Subcutaneous abdominal adipose tissue (tissue), 5 donors: ENCODE data around the gene RAB14.

Source experiments
- H3K27ac ChIP-seq: one replicate; pipeline ENCODE4 v1.7.0; 2013; ENCODE audit warnings: low read depth, mild to moderate bottlenecking, inconsistent platforms, low read length, moderate library complexity
- H3K27me3 ChIP-seq, 5 donors: one replicate each; pipeline ENCODE4 v1.7.0; 2013; ENCODE audit warnings: low read length in 5 of 5, inconsistent platforms in 1 of 5; ENCODE audit not compliant: control insufficient read depth in 5 of 5, insufficient read depth in 4 of 5
- H3K36me3 ChIP-seq, 5 donors: one replicate each; pipeline ENCODE4 v1.7.0; 2013; ENCODE audit warnings: low read length in 5 of 5; ENCODE audit not compliant: control insufficient read depth in 5 of 5, insufficient read depth in 5 of 5
- H3K4me1 ChIP-seq, 5 donors: one replicate each; pipeline ENCODE4 v1.7.0; 2013; ENCODE audit warnings: low read length in 5 of 5, mild to moderate bottlenecking in 3 of 5, moderate library complexity in 1 of 5; ENCODE audit not compliant: control insufficient read depth in 5 of 5, insufficient read depth in 5 of 5
- H3K4me3 ChIP-seq, 5 donors: one replicate each; pipeline ENCODE4 v1.7.0; 2013; ENCODE audit warnings: low read length in 5 of 5, low read depth in 1 of 5
- H3K9ac ChIP-seq, 5 donors: one replicate each; pipeline ENCODE4 v1.7.0; 2013; ENCODE audit warnings: low read length in 5 of 5, mild to moderate bottlenecking in 4 of 5, moderate library complexity in 3 of 5
- H3K9me3 ChIP-seq, 5 donors: one replicate each; pipeline ENCODE4 v1.7.0; 2013; ENCODE audit warnings: low read length in 5 of 5; ENCODE audit not compliant: control insufficient read depth in 5 of 5
- donor health status: healthy.
- donor health status: healthy.
- donor health status: healthy.
- donor health status: healthy.
- donor health status: healthy.

The RAB14 gene

GRCh38 chr9:121171236-121171635 is 30.4 kb downstream of the RAB14 start:
- no peak overlapping the region for H3K4me3 ChIP-seq
- peaks cover 0 to 2% (median 0%) of the 10 kb centered on the region in 5 donors for H3K4me1 ChIP-seq
- H3K27me3 ChIP-seq: no peaks in the 10 kb centered on the region
- no peaks in the 10 kb centered on the region for H3K9me3 ChIP-seq
- H3K36me3 ChIP-seq: peaks cover 37 to 87% (median 58%) of the 10 kb centered on the region in 5 donors
- H3K9ac ChIP-seq: no peak overlapping the region
- no peak overlapping the region for H3K27ac ChIP-seq

GRCh38 chr9:121169094-121169601 is 32.5 kb downstream of the RAB14 start:
- no peak overlapping the region for H3K4me3 ChIP-seq
- no peak overlapping the region for H3K9ac ChIP-seq
- no peaks in the 10 kb centered on the region for H3K27me3 ChIP-seq
- H3K9me3 ChIP-seq: no peaks in the 10 kb centered on the region
- H3K36me3 ChIP-seq: peaks cover 36 to 76% (median 50%) of the 10 kb centered on the region in 5 donors
- no peak overlapping the region for H3K27ac ChIP-seq
- H3K4me1 ChIP-seq: peaks cover 0 to 2% (median 0%) of the 10 kb centered on the region in 5 donors

- peaks cover 0 to 2% (median 0%) of the 10 kb centered on the region in 5 donors for H3K4me1 ChIP-seq
- no peaks in the 10 kb centered on the region for H3K27me3 ChIP-seq
- peaks cover 29 to 69% (median 41%) of the 10 kb centered on the region in 5 donors for H3K36me3 ChIP-seq
- no peak overlapping the region for H3K9ac ChIP-seq
- no peak overlapping the region for H3K27ac ChIP-seq
- no peak overlapping the region for H3K4me3 ChIP-seq
- no peaks in the 10 kb centered on the region for H3K9me3 ChIP-seq
These were observed 33.6 kb downstream of the RAB14 start for GRCh38 chr9:121168052-121168451.

GRCh38 chr9:121160025-121160424 is 41.6 kb downstream of the RAB14 start:
- Histone ChIP-seq H3K9ac (peak overlapping the region in 1 of 5 donors; percentile 24), H3K9me3 (no peaks in the 10 kb centered on the region), H3K36me3 (peaks cover 22 to 59% (median 44%) of the 10 kb centered on the region in 5 donors), H3K4me1 (peaks cover 0 to 3% (median 0%) of the 10 kb centered on the region in 5 donors), H3K27me3 (no peaks in the 10 kb centered on the region), H3K27ac (no peak overlapping the region), H3K4me3 (no peak overlapping the region)

GRCh38 chr9:121157939-121158338 is 43.7 kb downstream of the RAB14 start:
- Histone ChIP-seq H3K27ac (no peak overlapping the region), H3K4me1 (peaks cover 0 to 3% (median 0%) of the 10 kb centered on the region in 5 donors), H3K27me3 (no peaks in the 10 kb centered on the region), H3K9ac (no peak overlapping the region), H3K4me3 (no peak overlapping the region), H3K9me3 (no peaks in the 10 kb centered on the region), H3K36me3 (peaks cover 34 to 66% (median 36%) of the 10 kb centered on the region in 5 donors)

- Histone ChIP-seq H3K27me3 (no peaks in the 10 kb centered on the region), H3K9me3 (no peaks in the 10 kb centered on the region), H3K36me3 (peaks cover 32 to 61% (median 38%) of the 10 kb centered on the region in 5 donors), H3K4me1 (peaks cover 0 to 5% (median 0%) of the 10 kb centered on the region in 5 donors), H3K27ac (no peak overlapping the region), H3K4me3 (no peak overlapping the region), H3K9ac (no peak overlapping the region)
These were observed 45.4 kb downstream of the RAB14 start for GRCh38 chr9:121156263-121156731.

GRCh38 chr9:121154782-121155181 is 46.9 kb downstream of the RAB14 start:
- Histone ChIP-seq H3K9ac (no peak overlapping the region), H3K27me3 (no peaks in the 10 kb centered on the region), H3K4me1 (peaks cover 0 to 5% (median 0%) of the 10 kb centered on the region in 5 donors), H3K9me3 (no peaks in the 10 kb centered on the region), H3K27ac (no peak overlapping the region), H3K36me3 (peaks cover 30 to 58% (median 42%) of the 10 kb centered on the region in 5 donors), H3K4me3 (no peak overlapping the region)

GRCh38 chr9:121153642-121154041 is 48.0 kb downstream of the RAB14 start:
- Histone ChIP-seq H3K27me3 (no peaks in the 10 kb centered on the region), H3K4me1 (peaks cover 0 to 5% (median 0%) of the 10 kb centered on the region in 5 donors), H3K4me3 (no peak overlapping the region), H3K9ac (no peak overlapping the region), H3K9me3 (no peaks in the 10 kb centered on the region), H3K36me3 (peaks cover 33 to 58% (median 49%) of the 10 kb centered on the region in 5 donors), H3K27ac (no peak overlapping the region)

GRCh38 chr9:121150188-121150587 is 51.5 kb downstream of the RAB14 start:
- no peaks in the 10 kb centered on the region for H3K27me3 ChIP-seq
- H3K27ac ChIP-seq: no peak overlapping the region
- peaks cover 0 to 2% (median 0%) of the 10 kb centered on the region in 5 donors for H3K4me1 ChIP-seq
- H3K36me3 ChIP-seq: peaks cover 37 to 70% (median 60%) of the 10 kb centered on the region in 5 donors
- H3K9me3 ChIP-seq: no peaks in the 10 kb centered on the region
- H3K9ac ChIP-seq: no peak overlapping the region
- H3K4me3 ChIP-seq: no peak overlapping the region

GRCh38 chr9:121144482-121144881 is 57.2 kb downstream of the RAB14 start:
- Histone ChIP-seq H3K27ac (no peak overlapping the region), H3K4me1 (no peaks in the 10 kb centered on the region), H3K36me3 (peaks cover 64 to 95% (median 77%) of the 10 kb centered on the region in 5 donors), H3K27me3 (no peaks in the 10 kb centered on the region), H3K4me3 (no peak overlapping the region), H3K9me3 (no peaks in the 10 kb centered on the region), H3K9ac (no peak overlapping the region)
